LNCaP clone FGC (cell line): ENCODE measurements around the gene HDLBP.

ENCODE experiments used
- DNase-seq: peaks from one replicate; pipeline ENCODE4 v3.0.0-alpha.2; 2011; ENCODE audit warnings: low read depth
- H3K4me3 ChIP-seq: 2 replicates; pipeline ENCODE4 v1.5.1; 2011; ENCODE audit warnings: mild to moderate bottlenecking, low read depth, low read length, control low read depth
- CTCF ChIP-seq: IDR thresholded peaks from 2 replicates; pipeline ENCODE4 v1.5.1; 2012; ENCODE audit warnings: mild to moderate bottlenecking; ENCODE audit not compliant: control insufficient read depth, insufficient read depth; ENCODE audit errors: extremely low read depth

The HDLBP gene

GRCh38 chr2:241249654-241250053 lies 65.8 kb downstream of the HDLBP start:
- H3K4me3 ChIP-seq = no peak overlapping the region
- DNase-seq = no peak
- no peak for TF ChIP-seq CTCF

GRCh38 chr2:241248897-241249296 lies 66.6 kb downstream of the HDLBP start:
- no peak for DNase-seq
- no peak for TF ChIP-seq CTCF
- H3K4me3 ChIP-seq = no peak overlapping the region

- TF ChIP-seq CTCF = no peak
- H3K4me3 ChIP-seq = no peak overlapping the region
- DNase-seq = no peak
These were observed 67.2 kb downstream of the HDLBP start for GRCh38 chr2:241248289-241248688.

- TF ChIP-seq CTCF = no peak
- no peak for DNase-seq
- H3K4me3 ChIP-seq = no peak overlapping the region
These were observed 71.1 kb downstream of the HDLBP start for GRCh38 chr2:241244368-241244767.

- no peak for DNase-seq
- no peak for TF ChIP-seq CTCF
- H3K4me3 ChIP-seq = no peak overlapping the region
These were observed 73.2 kb downstream of the HDLBP start for GRCh38 chr2:241242306-241242705.

- no peak for DNase-seq
- TF ChIP-seq CTCF = no peak
- no peak overlapping the region for H3K4me3 ChIP-seq
These were observed 73.8 kb downstream of the HDLBP start for GRCh38 chr2:241241669-241242068.

- no peak for DNase-seq
These were observed 75.0 kb downstream of the HDLBP start for GRCh38 chr2:241240320-241241004.

More at GRCh38 chr2:241240320-241241004, 75.0 kb downstream of the HDLBP start:
- TF ChIP-seq CTCF = no peak
- H3K4me3 ChIP-seq = no peak overlapping the region
